GM18502 (cell line): ENCODE measurements around the gene ZFP3.
"Not testable (repeated sequence)": the region's sequence is repeated elsewhere in the genome, so short reads cannot be mapped to it uniquely, and the experiment has no call there.

ENCODE experiments used
- ATAC-seq: cut with Tn5 transposase; IDR thresholded peaks from one replicate; pipeline ENCODE4 v1.9.1; 2021; ENCODE audit warnings: mild to moderate bottlenecking; ENCODE audit not compliant: unreplicated experiment, poor library complexity

ZFP3 gene

GRCh38 chr17:5123343-5124124 lies 45.3 kb downstream of the ZFP3 start:
- ATAC-seq, result no peak

- not testable (repeated sequence) for ATAC-seq
These were observed 46.0 kb downstream of the ZFP3 start for GRCh38 chr17:5124125-5124760.

GRCh38 chr17:5124896-5125295 lies 46.6 kb downstream of the ZFP3 start:
- not testable (repeated sequence) for ATAC-seq

- no peak for ATAC-seq
These were observed 48.6 kb downstream of the ZFP3 start for GRCh38 chr17:5126719-5127488.

- ATAC-seq, result no peak
These were observed 49.6 kb downstream of the ZFP3 start for GRCh38 chr17:5127910-5128309.

- not testable (repeated sequence) for ATAC-seq
These were observed 50.1 kb downstream of the ZFP3 start for GRCh38 chr17:5128387-5128786.

DNA sequence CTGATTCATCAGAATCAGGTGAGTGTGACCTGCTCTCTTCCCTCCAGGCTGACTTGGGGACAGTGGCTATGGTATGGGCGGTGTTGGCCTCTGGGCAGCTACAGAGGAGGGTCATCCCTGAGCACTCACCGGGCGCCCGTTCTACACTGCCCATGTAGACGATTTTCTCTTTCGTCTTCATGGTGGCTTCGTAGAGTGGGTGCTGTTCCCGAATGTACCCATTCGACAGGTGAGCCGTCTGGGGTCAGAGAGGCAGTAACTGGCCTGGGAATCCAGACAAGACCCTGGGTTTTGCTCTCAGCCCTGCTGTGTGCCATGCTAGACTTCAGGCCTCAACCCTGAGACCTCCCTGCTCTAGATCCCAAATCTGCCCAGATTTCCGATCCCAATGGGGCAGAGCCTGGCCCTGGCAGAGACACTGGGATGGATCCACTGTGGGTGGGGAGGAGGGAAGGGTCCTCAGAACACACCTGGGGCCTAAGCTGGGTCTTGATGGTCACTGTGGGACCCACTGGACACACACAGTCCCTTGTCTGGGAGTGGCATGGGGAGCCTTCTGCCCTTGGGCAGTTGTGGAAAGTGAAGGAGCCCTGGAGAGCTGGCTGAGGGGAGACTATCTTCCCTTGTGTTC lies 50.8 kb downstream of the ZFP3 start:
- ATAC-seq, result no peak

- not testable (repeated sequence) for ATAC-seq
These were observed 51.5 kb downstream of the ZFP3 start for GRCh38 chr17:5129770-5130169.

GRCh38 chr17:5130261-5130660 lies 52.0 kb downstream of the ZFP3 start:
- ATAC-seq, result not testable (repeated sequence)

DNA sequence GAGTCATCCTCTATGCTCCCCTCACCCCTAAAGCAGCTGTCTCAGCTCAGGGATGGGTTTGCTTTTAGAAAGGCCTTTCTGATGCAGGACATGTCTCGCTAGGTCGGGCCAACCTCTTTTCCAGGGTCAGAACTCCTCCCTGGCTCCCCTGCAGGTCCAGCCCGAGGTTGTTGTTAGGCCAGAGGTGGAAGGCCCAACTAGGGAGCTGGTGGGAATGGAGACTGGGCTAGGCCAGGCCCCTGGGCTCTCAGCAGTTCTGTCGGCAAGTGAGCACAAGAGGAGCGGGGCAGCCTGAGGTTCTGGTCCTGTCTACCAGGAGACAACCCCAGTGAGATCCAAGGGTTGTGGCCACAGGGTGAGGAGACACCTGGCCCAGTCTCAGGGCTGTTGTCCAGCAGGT lies 52.4 kb downstream of the ZFP3 start:
- not testable (repeated sequence) for ATAC-seq

DNA sequence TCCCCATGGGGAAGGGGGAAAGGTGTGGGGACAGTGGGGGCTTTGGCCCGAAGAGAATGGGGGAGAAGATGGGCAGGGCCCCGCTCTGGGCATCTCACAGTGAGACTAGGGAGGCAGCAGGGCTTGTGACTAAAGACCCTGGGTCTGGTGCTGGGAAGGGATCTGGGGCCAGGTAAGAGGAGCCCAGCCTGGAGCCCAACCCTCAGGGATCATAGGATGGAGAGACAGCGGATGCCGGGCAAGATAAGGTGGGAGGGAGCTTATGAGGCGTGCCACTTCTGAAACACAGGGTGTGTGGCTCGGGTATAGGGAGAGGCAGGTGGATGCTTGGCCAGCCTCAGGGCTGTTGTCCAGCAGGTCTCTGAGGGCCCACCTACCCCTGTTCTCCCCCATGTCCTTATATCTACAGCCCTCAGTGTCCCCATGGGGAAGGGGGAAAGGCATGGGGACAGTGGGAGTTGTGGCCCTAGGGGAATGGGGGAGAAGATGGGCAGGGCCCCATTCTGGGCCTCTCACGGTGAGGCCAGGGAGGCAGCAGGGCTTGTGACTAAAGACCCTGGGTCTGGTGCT lies 53.0 kb downstream of the ZFP3 start:
- no peak for ATAC-seq

GRCh38 chr17:5131799-5132502 lies 53.7 kb downstream of the ZFP3 start:
- ATAC-seq, result not testable (repeated sequence)

- not testable (repeated sequence) for ATAC-seq
These were observed 54.4 kb downstream of the ZFP3 start for GRCh38 chr17:5132503-5133225.

DNA sequence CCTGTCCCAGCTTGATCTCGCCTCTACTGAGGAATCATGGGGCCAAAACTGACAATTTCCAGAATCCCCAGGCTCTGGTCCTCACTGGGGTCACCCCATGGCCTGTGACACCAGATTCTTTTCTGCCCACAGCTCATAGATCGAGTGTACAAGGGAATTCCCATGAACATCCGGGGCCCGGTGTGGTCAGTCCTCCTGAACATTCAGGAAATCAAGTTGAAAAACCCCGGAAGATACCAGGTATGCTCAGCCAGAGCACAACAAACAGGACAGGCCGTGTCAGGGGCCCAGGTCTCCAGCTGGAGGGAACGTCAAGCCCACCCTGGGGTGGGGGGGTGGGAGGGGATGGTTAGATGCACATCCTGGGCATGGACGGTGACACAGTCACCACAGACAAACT lies 55.0 kb downstream of the ZFP3 start:
- ATAC-seq, result no peak

DNA sequence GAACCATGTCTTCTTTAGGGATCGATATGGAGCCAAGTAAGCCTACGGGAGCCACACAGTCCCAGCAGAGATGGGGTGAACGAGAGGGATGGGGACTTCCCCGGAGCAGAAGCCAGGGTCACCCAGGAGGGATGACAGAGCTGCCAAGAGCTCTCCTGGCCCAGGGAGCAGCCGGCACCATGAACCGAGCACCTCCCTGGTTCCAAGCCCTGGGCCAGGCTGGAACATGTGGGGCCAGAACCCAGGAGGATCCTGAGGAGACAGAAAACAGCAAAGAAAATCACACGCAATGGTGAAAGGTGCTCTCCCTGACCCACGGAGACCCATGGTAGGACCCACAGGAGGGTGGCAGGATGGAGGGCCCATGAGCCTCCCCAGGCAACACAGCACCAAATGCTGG lies 55.7 kb downstream of the ZFP3 start:
- not testable (repeated sequence) for ATAC-seq

DNA sequence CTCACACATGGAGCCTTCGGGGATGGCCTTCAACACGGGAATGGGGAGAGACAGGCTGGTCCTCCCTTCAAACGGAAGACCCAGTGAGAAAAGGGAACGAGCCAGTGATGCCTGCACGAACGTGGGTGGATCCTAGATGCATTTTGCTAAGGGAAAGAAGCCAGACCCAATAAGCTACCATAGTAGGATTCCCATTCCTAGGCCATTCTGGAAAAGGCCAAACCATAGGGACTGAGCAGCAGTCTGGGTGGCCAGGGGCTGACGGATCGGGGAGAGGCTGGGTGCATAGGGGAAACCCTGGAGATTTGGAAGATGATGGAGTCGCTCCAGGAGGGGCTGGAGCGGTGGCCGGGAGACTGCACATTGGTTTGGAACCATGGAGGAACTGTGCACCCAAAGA lies 56.3 kb downstream of the ZFP3 start:
- ATAC-seq, result not testable (repeated sequence)

DNA sequence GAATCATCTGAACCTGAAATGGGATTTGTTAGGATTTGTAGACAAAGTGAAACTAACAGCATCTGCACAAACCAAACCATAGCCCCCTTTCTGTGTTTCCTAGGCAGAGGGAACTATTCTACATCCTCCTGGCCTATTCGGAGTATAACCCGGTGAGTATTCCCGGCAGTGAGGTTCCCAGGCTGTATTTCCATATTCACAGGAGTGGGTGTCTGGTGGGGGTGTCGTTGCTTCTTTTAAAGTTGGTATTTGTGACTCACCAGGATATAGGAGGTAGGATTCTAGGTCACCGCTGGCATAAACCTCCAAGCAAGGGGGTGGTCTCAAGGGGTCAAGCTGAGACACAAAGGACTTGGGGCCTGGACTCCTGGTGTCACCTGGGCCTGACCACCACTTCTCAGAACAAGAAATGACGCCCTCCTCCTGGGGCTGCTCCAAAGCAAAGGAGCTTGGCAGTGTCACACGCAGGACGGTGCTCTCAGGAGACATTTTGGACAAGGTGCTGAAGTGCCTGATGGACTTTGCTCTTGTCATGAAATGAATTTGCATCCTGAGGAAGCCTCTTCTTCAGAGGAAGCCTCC lies 57.0 kb downstream of the ZFP3 start:
- ATAC-seq, result not testable (repeated sequence)

- no peak for ATAC-seq
These were observed 57.7 kb downstream of the ZFP3 start for GRCh38 chr17:5135726-5136579.
